IMR-90 (cell line): ENCODE measurements around the gene LIPG. TPM values are rescaled to one million over a fixed set of nuclear protein-coding genes. Genes with fewer than 3 reads are reported as not detected.

Source experiments
- ATAC-seq: fragments of 200-7000 bp; cut with Tn5 transposase; 2 replicates; pipeline ENCODE4 v1.9.1; 2020; ENCODE audit warnings: low read depth, mild to moderate bottlenecking, moderate library complexity
- BruUV-seq: library from RNA; stranded (reverse); fragments of 400-500 nt; replicated peaks from 2 replicates; lab custom pipeline; 2021; lab: Mats Ljungman, UMichigan
- CTCF ChIA-PET: fragments of 300-600 bp; formaldehyde crosslinking; extraction: SDS; loops from one replicate; lab custom pipeline; 2021; ENCODE audit warnings: antibody characterized with exemption; lab: Yijun Ruan, JAX
- POLR2A ChIA-PET: fragments of 300-600 bp; sonication (Branson Sonifier 250); formaldehyde crosslinking; loops from one replicate; lab custom pipeline; 2022; ENCODE audit warnings: antibody characterized with exemption; ENCODE audit not compliant: unreplicated experiment; lab: Charles Lee
- DNase-seq: peaks from one replicate; pipeline ENCODE4 v3.0.0; 2013
- H2AFZ ChIP-seq: replicated peaks from 2 replicates; pipeline ENCODE3; 2013; ENCODE audit warnings: low read length, mild to moderate bottlenecking; ENCODE audit not compliant: poor library complexity
- H2AK5ac ChIP-seq: 2 replicates; pipeline ENCODE4 v1.6.1; 2013; ENCODE audit warnings: low read depth, low read length, inconsistent platforms
- H2AK9ac ChIP-seq: replicated peaks from 2 replicates; pipeline ENCODE3; 2013; ENCODE audit warnings: mild to moderate bottlenecking, low read depth, low read length, moderate library complexity; ENCODE audit not compliant: poor library complexity
- H2BK120ac ChIP-seq: 2 replicates; pipeline ENCODE4 v1.6.1; 2013; ENCODE audit warnings: low read depth, low read length, inconsistent platforms
- H2BK15ac ChIP-seq: 3 replicates; pipeline ENCODE4 v1.6.1; 2013; ENCODE audit warnings: low read depth, low read length, inconsistent platforms
- H2BK20ac ChIP-seq: 2 replicates; pipeline ENCODE4 v1.6.1; 2013; ENCODE audit warnings: low read depth, mild to moderate bottlenecking, inconsistent platforms, low read length, moderate library complexity
- H2BK5ac ChIP-seq: 2 replicates; pipeline ENCODE4 v1.6.1; 2013; ENCODE audit warnings: mild to moderate bottlenecking, low read depth, low read length, inconsistent platforms; ENCODE audit not compliant: poor library complexity, severe bottlenecking
- H3K14ac ChIP-seq: replicated peaks from 2 replicates; pipeline ENCODE4 v1.6.1; 2013; ENCODE audit warnings: low read depth, low read length, inconsistent platforms
- H3K18ac ChIP-seq: 2 replicates; pipeline ENCODE4 v1.6.1; 2013; ENCODE audit warnings: low read depth, low read length, control low read depth
- H3K23ac ChIP-seq: 2 replicates; pipeline ENCODE4 v1.6.1; 2013; ENCODE audit warnings: low read depth, low read length, inconsistent platforms
- H3K27ac ChIP-seq: 2 replicates; pipeline ENCODE4 v1.5.1; 2013; ENCODE audit warnings: mild to moderate bottlenecking, control low read depth, low read length; ENCODE audit not compliant: insufficient read depth
- H3K27me3 ChIP-seq: 2 replicates; pipeline ENCODE4 v1.6.1; 2013; ENCODE audit warnings: low read length; ENCODE audit not compliant: control insufficient read depth, insufficient read depth
- H3K36me3 ChIP-seq: 2 replicates; pipeline ENCODE4 v1.6.1; 2013; ENCODE audit warnings: low read length, mixed read lengths; ENCODE audit not compliant: control insufficient read depth, insufficient read depth
- H3K4ac ChIP-seq: 2 replicates; pipeline ENCODE4 v1.6.1; 2013; ENCODE audit warnings: low read depth, low read length, inconsistent platforms
- H3K4me1 ChIP-seq: 2 replicates; pipeline ENCODE4 v1.6.1; 2013; ENCODE audit warnings: low read length, mixed read lengths; ENCODE audit not compliant: control insufficient read depth, insufficient read depth
- H3K4me2 ChIP-seq: 2 replicates; pipeline ENCODE4 v1.6.1; 2013; ENCODE audit warnings: low read depth, mild to moderate bottlenecking, control low read depth, low read length, moderate library complexity
- H3K4me3 ChIP-seq: 2 replicates; pipeline ENCODE4 v1.5.1; 2013; ENCODE audit warnings: low read depth, mild to moderate bottlenecking, control low read depth, low read length, moderate library complexity; ENCODE audit not compliant: insufficient read depth
- H3K56ac ChIP-seq: 2 replicates; pipeline ENCODE4 v1.6.1; 2013; ENCODE audit warnings: low read length, inconsistent platforms; ENCODE audit not compliant: insufficient read depth; ENCODE audit errors: extremely low read depth
- H3K79me1 ChIP-seq, 2 experiments: 2 replicates each; pipeline ENCODE4 v1.6.1; 2013; ENCODE audit warnings: low read length in 2 of 2, inconsistent platforms in 1 of 2, low read depth in 1 of 2
- H3K9ac ChIP-seq: 2 replicates; pipeline ENCODE4 v1.6.1; 2013; ENCODE audit warnings: low read depth, low read length, control low read depth
- H3K9me1 ChIP-seq: 2 replicates; pipeline ENCODE4 v1.6.1; 2013; ENCODE audit warnings: low read length, inconsistent platforms; ENCODE audit not compliant: insufficient read depth
- H3K9me3 ChIP-seq: 2 replicates; pipeline ENCODE4 v1.6.1; 2013; ENCODE audit warnings: low read length; ENCODE audit not compliant: control insufficient read depth, insufficient read depth
- H4K20me1 ChIP-seq: 2 replicates; pipeline ENCODE4 v1.6.1; 2013; ENCODE audit warnings: low read length, inconsistent platforms; ENCODE audit not compliant: insufficient read depth
- H4K5ac ChIP-seq: 2 replicates; pipeline ENCODE4 v1.6.1; 2013; ENCODE audit warnings: mild to moderate bottlenecking, low read depth, low read length, control low read depth
- H4K8ac ChIP-seq, 2 experiments: 2 replicates each; pipeline ENCODE4 v1.6.1; 2013; ENCODE audit warnings: low read depth in 2 of 2, low read length in 2 of 2, control low read depth in 1 of 2, inconsistent platforms in 1 of 2
- H4K91ac ChIP-seq: 2 replicates; pipeline ENCODE4 v1.6.1; 2013; ENCODE audit warnings: low read depth, low read length, inconsistent platforms; ENCODE audit not compliant: insufficient read depth
- BHLHE40 ChIP-seq: fragments of 150-350 bp; IDR thresholded peaks from 2 replicates; pipeline ENCODE4 v1.6.1; 2016; ENCODE audit warnings: mild to moderate bottlenecking, low read depth, low read length
- CTCF ChIP-seq: conservative IDR thresholded peaks from 2 replicates; pipeline ENCODE4 v1.5.1; 2012; ENCODE audit warnings: mild to moderate bottlenecking, low read depth, low read length, improper control_type of control experiment
- MAFK ChIP-seq: IDR thresholded peaks from 2 replicates; pipeline ENCODE4 v1.6.1; 2012; ENCODE audit warnings: low read depth, low read length, improper control_type of control experiment
- RFX5 ChIP-seq: IDR thresholded peaks from 2 replicates; pipeline ENCODE4 v1.8.0; 2012; ENCODE audit warnings: low read depth, mild to moderate bottlenecking, low read length, moderate library complexity
- SMC3 ChIP-seq: fragments of 150-350 bp; IDR thresholded peaks from 2 replicates; pipeline ENCODE4 v1.6.1; 2016; ENCODE audit warnings: low read depth, mild to moderate bottlenecking, antibody characterized with exemption, low read length, moderate library complexity
- WGBS, 2 experiments: methylation state at CpG; one replicate each; pipeline versions ENCODE4 v1.1.5 to v1.1.7; 2013; ENCODE audit warnings: missing lambda C conversion rate in 2 of 2; ENCODE audit not compliant: insufficient read length in 1 of 2; ENCODE audit errors: extremely low coverage in 2 of 2; 5-methylcytosine and 5-hydroxymethylcytosine counted together
- dilution Hi-C: fragments of 300-500 bp; cut with HindIII; formaldehyde crosslinking; loops from one replicate; pipeline ENCODE4 v1.14.3; 2018; ENCODE audit warnings: low sequenced_read_pairs; ENCODE audit not compliant: unreplicated experiment
- in situ Hi-C: fragments of 300-500 bp; cut with MboI; formaldehyde crosslinking; loops from 3 replicates; pipeline ENCODE4 v1.14.3; 2019; ENCODE audit warnings: low sequenced_read_pairs, inconsistent platforms, mixed read lengths
- intact Hi-C: fragments of 100-400 bp; cut with micrococcal nuclease; formaldehyde crosslinking; loops from 2 replicates; pipeline ENCODE4 v1.10.0; 2022
- polyA plus RNA-seq, 3 experiments: library from polyadenylated mRNA; depleted of rRNA; stranded (reverse); fragments of >200 nt; gene quantifications; 2 replicates each; pipeline ENCODE4 v1.2.3, GENCODE V29; 2012; ENCODE audit warnings: low replicate concordance in 1 of 3
- total RNA-seq: library from RNA; depleted of rRNA; stranded (reverse); fragments of >200 nt; gene quantifications from 2 replicates; pipeline ENCODE4 v1.2.3, GENCODE V29; 2012
- TF ChIP-seq, protein P1 (sequence below): fragments of 150-350 bp; IDR thresholded peaks from 2 replicates; pipeline ENCODE4 v1.6.1; 2016; ENCODE audit warnings: low read depth, mild to moderate bottlenecking, low read length, moderate library complexity, borderline replicate concordance

Gene LIPG
- total and polyA plus RNA-seq, 2 of the 4 experiments (the other 2 are of a cell fraction), result under 0.01 to 0.14 TPM

- H4K91ac ChIP-seq, result no peak overlapping the region
- H3K9me3 ChIP-seq, result no peaks in the 10 kb centered on the region
- H3K27ac ChIP-seq, result no peak overlapping the region
- WGBS, 2 experiments, result no CpG with 5 or more reads among the region's 1 CpG
- dilution Hi-C loops, result no loop called here
- no peak overlapping the region for H2BK5ac ChIP-seq
- BruUV-seq, result no TSS peak
- TF ChIP-seq RFX5 (no peak), CTCF (no peak), MAFK (no peak), SMC3 (no peak), BHLHE40 (no peak)
- TF ChIP-seq, protein P1, sequence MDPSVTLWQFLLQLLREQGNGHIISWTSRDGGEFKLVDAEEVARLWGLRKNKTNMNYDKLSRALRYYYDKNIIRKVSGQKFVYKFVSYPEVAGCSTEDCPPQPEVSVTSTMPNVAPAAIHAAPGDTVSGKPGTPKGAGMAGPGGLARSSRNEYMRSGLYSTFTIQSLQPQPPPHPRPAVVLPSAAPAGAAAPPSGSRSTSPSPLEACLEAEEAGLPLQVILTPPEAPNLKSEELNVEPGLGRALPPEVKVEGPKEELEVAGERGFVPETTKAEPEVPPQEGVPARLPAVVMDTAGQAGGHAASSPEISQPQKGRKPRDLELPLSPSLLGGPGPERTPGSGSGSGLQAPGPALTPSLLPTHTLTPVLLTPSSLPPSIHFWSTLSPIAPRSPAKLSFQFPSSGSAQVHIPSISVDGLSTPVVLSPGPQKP, result no peak
- POLR2A ChIA-PET, result no interaction called here
- no peak overlapping the region for H2AK9ac ChIP-seq
- DNase-seq (peak; percentile 62), ATAC-seq (peak; percentile 88)
- no peak overlapping the region for H2BK15ac ChIP-seq
- no peaks in the 10 kb centered on the region for H3K79me1 ChIP-seq
- H3K36me3 ChIP-seq, result no peaks in the 10 kb centered on the region
- intact Hi-C loops, result no loop called here
- H3K27me3 ChIP-seq, result peaks cover 8% of the 10 kb centered on the region
- no peak overlapping the region for H2BK20ac ChIP-seq
- H2BK120ac ChIP-seq, result no peak overlapping the region
- in situ Hi-C loops, result no loop called here
- no peak overlapping the region for H3K4me3 ChIP-seq
- no peak overlapping the region for H3K9ac ChIP-seq
- no peak overlapping the region; the same call in 1 of the 2 replicates for H3K4ac ChIP-seq
- no peak overlapping the region for H2AK5ac ChIP-seq
- no peak overlapping the region for H3K14ac ChIP-seq
- no peak overlapping the region for H4K8ac ChIP-seq
- no peaks in the 10 kb centered on the region for H4K20me1 ChIP-seq
- H3K4me1 ChIP-seq, result no peaks in the 10 kb centered on the region
- H3K56ac ChIP-seq, result no peak overlapping the region
- no peak overlapping the region for H3K23ac ChIP-seq
- no peak overlapping the region for H3K4me2 ChIP-seq
- no peak overlapping the region for H4K5ac ChIP-seq
- no peak overlapping the region for H3K18ac ChIP-seq
- H3K9me1 ChIP-seq, result no peaks in the 10 kb centered on the region
- no peak overlapping the region for H2AFZ ChIP-seq
- CTCF ChIA-PET, result no interaction called here
Observed at GRCh38 chr18:49548229-49548636, 13.6 kb upstream of the LIPG start.
